Effector memory CD4-positive, alpha-beta T cell (primary cell): ENCODE results near the gene SH3GL2.

Experiments
- DNase-seq, 3 donors: peaks; one replicate each; pipeline ENCODE4 v3.0.0-alpha.2; 2020
- H3K27ac ChIP-seq: 2 replicates; pipeline ENCODE4 v1.7.0; 2013; ENCODE audit warnings: mild to moderate bottlenecking, low read length, moderate library complexity; ENCODE audit not compliant: insufficient read depth, poor library complexity, severe bottlenecking
- H3K27me3 ChIP-seq: replicated peaks from 2 replicates; pipeline ENCODE4 v1.7.0; 2013; ENCODE audit warnings: mild to moderate bottlenecking, low read length; ENCODE audit not compliant: insufficient read depth, control insufficient read depth, poor library complexity, severe bottlenecking
- H3K36me3 ChIP-seq: 2 replicates; pipeline ENCODE4 v1.7.0; 2013; ENCODE audit warnings: mild to moderate bottlenecking, low read length, moderate library complexity; ENCODE audit not compliant: control insufficient read depth, insufficient read depth
- H3K4me1 ChIP-seq: 2 replicates; pipeline ENCODE4 v1.7.0; 2013; ENCODE audit warnings: low read length, mild to moderate bottlenecking; ENCODE audit not compliant: control insufficient read depth, insufficient read depth, poor library complexity, severe bottlenecking
- H3K4me3 ChIP-seq: 2 replicates; pipeline ENCODE4 v1.7.0; 2013; ENCODE audit warnings: low read length, low read depth, mild to moderate bottlenecking; ENCODE audit not compliant: insufficient read depth, poor library complexity, severe bottlenecking
- H3K9me3 ChIP-seq: 2 replicates; pipeline ENCODE4 v1.7.0; 2013; ENCODE audit warnings: mild to moderate bottlenecking, low read length, moderate library complexity; ENCODE audit not compliant: control insufficient read depth

SH3GL2 gene

GRCh38 chr9:17813798-17814197 is 234.9 kb downstream of the SH3GL2 start:
- no peak overlapping the region for H3K27ac ChIP-seq
- no peak overlapping the region for H3K4me3 ChIP-seq
- no peaks in the 10 kb centered on the region for H3K4me1 ChIP-seq
- no peaks in the 10 kb centered on the region for H3K27me3 ChIP-seq
- no peaks in the 10 kb centered on the region for H3K9me3 ChIP-seq
- no peaks in the 10 kb centered on the region for H3K36me3 ChIP-seq
- DNase-seq = no peak

- no peaks in the 10 kb centered on the region for H3K9me3 ChIP-seq
- H3K27ac ChIP-seq = no peak overlapping the region
- no peaks in the 10 kb centered on the region for H3K27me3 ChIP-seq
- H3K4me1 ChIP-seq = no peaks in the 10 kb centered on the region
- no peak overlapping the region for H3K4me3 ChIP-seq
- no peak for DNase-seq
- no peaks in the 10 kb centered on the region for H3K36me3 ChIP-seq
These were observed 237.7 kb downstream of the SH3GL2 start for GRCh38 chr9:17816431-17817027.

- Histone ChIP-seq H3K27ac (no peak overlapping the region), H3K36me3 (no peaks in the 10 kb centered on the region), H3K27me3 (no peaks in the 10 kb centered on the region), H3K4me3 (no peak overlapping the region), H3K9me3 (no peaks in the 10 kb centered on the region), H3K4me1 (no peaks in the 10 kb centered on the region)
- DNase-seq = no peak
These were observed 245.3 kb downstream of the SH3GL2 start for GRCh38 chr9:17824191-17824590.

- no peaks in the 10 kb centered on the region for H3K27me3 ChIP-seq
- no peaks in the 10 kb centered on the region for H3K36me3 ChIP-seq
- DNase-seq = no peak
- no peak overlapping the region for H3K27ac ChIP-seq
- no peaks in the 10 kb centered on the region for H3K4me1 ChIP-seq
- H3K4me3 ChIP-seq = no peak overlapping the region
- no peaks in the 10 kb centered on the region for H3K9me3 ChIP-seq
These were observed 245.9 kb downstream of the SH3GL2 start for GRCh38 chr9:17824616-17825264.

GRCh38 chr9:17825265-17825659 is 246.4 kb downstream of the SH3GL2 start:
- Histone ChIP-seq H3K9me3 (no peaks in the 10 kb centered on the region), H3K27ac (no peak overlapping the region), H3K36me3 (no peaks in the 10 kb centered on the region), H3K27me3 (no peaks in the 10 kb centered on the region), H3K4me1 (no peaks in the 10 kb centered on the region), H3K4me3 (no peak overlapping the region)
- no peak for DNase-seq

GRCh38 chr9:17829064-17829463 is 250.2 kb downstream of the SH3GL2 start:
- Histone ChIP-seq H3K4me3 (no peak overlapping the region), H3K4me1 (no peaks in the 10 kb centered on the region), H3K27ac (no peak overlapping the region), H3K36me3 (no peaks in the 10 kb centered on the region), H3K27me3 (no peaks in the 10 kb centered on the region), H3K9me3 (no peaks in the 10 kb centered on the region)
- no peak for DNase-seq

- Histone ChIP-seq H3K4me3 (no peak overlapping the region), H3K36me3 (no peaks in the 10 kb centered on the region), H3K27ac (no peak overlapping the region), H3K9me3 (no peaks in the 10 kb centered on the region), H3K4me1 (no peaks in the 10 kb centered on the region), H3K27me3 (no peaks in the 10 kb centered on the region)
- DNase-seq = no peak
These were observed 251.0 kb downstream of the SH3GL2 start for GRCh38 chr9:17829812-17830385.

- Histone ChIP-seq H3K4me1 (no peaks in the 10 kb centered on the region), H3K9me3 (no peaks in the 10 kb centered on the region), H3K4me3 (no peak overlapping the region), H3K27ac (no peak overlapping the region), H3K36me3 (no peaks in the 10 kb centered on the region), H3K27me3 (no peaks in the 10 kb centered on the region)
- no peak for DNase-seq
These were observed 253.9 kb downstream of the SH3GL2 start for GRCh38 chr9:17832812-17833211.

GRCh38 chr9:17833846-17834245 is 255.0 kb downstream of the SH3GL2 start:
- Histone ChIP-seq H3K27me3 (no peaks in the 10 kb centered on the region), H3K27ac (no peak overlapping the region), H3K4me3 (no peak overlapping the region), H3K4me1 (no peaks in the 10 kb centered on the region), H3K36me3 (no peaks in the 10 kb centered on the region), H3K9me3 (no peaks in the 10 kb centered on the region)
- DNase-seq = no peak

- no peak overlapping the region for H3K4me3 ChIP-seq
- H3K27me3 ChIP-seq = no peaks in the 10 kb centered on the region
- no peak for DNase-seq
- no peak overlapping the region for H3K27ac ChIP-seq
- H3K9me3 ChIP-seq = no peaks in the 10 kb centered on the region
- no peaks in the 10 kb centered on the region for H3K36me3 ChIP-seq
- no peaks in the 10 kb centered on the region for H3K4me1 ChIP-seq
These were observed 259.1 kb downstream of the SH3GL2 start for GRCh38 chr9:17837965-17838364.
